ENCODE data around the gene SLFN12L.

The SLFN12L gene

GRCh38 chr17:35423761-35424160 is 113.7 kb downstream of the SLFN12L start:
- Histone ChIP-seq H3K27me3 (ENCODE audit: insufficient read depth, low read length) (no peaks in the 10 kb centered on the region), H3F3A (ENCODE audit: insufficient read depth, low read length) (no peaks in the 10 kb centered on the region), H3K79me2 (ENCODE audit: insufficient read depth, low read length) (no peaks in the 10 kb centered on the region), H3K27ac (ENCODE audit: low read depth, low read length, poor library complexity, severe bottlenecking) (no peak overlapping the region), H3K4me2 (ENCODE audit: low read length) (no peak overlapping the region), H4K20me1 (ENCODE audit: insufficient read depth, low read length) (no peaks in the 10 kb centered on the region), H3K9ac (ENCODE audit: low read length) (no peak overlapping the region), H2AFZ (ENCODE audit: low read length) (no peak overlapping the region), H3K4me1 (ENCODE audit: insufficient read depth, low read length, severe bottlenecking) (no peaks in the 10 kb centered on the region), H3K9me2 (ENCODE audit: low read depth, low read length) (no peaks in the 10 kb centered on the region), H3K4me3 (ENCODE audit: low read depth, low read length, poor library complexity, severe bottlenecking) (no peak overlapping the region), H3K9me3 (ENCODE audit: low read length) (no peaks in the 10 kb centered on the region), H3K36me3 (ENCODE audit: insufficient read depth, low read length) (no peaks in the 10 kb centered on the region)
- TF ChIP-seq, protein P1, sequence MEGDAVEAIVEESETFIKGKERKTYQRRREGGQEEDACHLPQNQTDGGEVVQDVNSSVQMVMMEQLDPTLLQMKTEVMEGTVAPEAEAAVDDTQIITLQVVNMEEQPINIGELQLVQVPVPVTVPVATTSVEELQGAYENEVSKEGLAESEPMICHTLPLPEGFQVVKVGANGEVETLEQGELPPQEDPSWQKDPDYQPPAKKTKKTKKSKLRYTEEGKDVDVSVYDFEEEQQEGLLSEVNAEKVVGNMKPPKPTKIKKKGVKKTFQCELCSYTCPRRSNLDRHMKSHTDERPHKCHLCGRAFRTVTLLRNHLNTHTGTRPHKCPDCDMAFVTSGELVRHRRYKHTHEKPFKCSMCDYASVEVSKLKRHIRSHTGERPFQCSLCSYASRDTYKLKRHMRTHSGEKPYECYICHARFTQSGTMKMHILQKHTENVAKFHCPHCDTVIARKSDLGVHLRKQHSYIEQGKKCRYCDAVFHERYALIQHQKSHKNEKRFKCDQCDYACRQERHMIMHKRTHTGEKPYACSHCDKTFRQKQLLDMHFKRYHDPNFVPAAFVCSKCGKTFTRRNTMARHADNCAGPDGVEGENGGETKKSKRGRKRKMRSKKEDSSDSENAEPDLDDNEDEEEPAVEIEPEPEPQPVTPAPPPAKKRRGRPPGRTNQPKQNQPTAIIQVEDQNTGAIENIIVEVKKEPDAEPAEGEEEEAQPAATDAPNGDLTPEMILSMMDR (IDR thresholded peaks at IDR 0.05; ENCODE audit: low read length): no peak
- no peak for TF ChIP-seq EZH2 (IDR thresholded peaks at IDR 0.05; ENCODE audit: borderline replicate concordance, low read length)
